ENCODE data around the gene SREK1.
"Not testable (repeated sequence)": the region's sequence is repeated elsewhere in the genome, so short reads cannot be mapped to it uniquely, and the experiment has no call there.

SREK1 gene

DNA sequence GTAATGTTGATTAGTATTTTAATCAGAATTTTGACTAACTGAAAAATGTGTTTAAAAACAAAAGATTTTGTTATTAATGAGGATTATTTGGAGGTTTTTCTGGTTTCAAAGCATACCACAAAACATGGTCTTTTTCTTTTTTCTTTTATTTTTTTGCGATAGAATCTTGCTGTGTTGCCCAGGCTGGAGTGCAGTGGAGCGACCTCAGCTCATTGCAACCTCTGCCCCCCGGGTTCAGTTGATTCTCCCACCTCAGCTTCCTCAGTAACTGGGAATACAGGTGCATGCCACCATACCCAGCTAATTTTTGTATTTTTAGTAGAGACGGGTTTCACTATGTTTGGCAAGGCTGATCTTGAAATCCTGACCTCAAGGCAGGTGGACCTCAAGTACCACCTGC lies 24.1 kb downstream of the SREK1 start:
- DNase-seq = no peak

DNA sequence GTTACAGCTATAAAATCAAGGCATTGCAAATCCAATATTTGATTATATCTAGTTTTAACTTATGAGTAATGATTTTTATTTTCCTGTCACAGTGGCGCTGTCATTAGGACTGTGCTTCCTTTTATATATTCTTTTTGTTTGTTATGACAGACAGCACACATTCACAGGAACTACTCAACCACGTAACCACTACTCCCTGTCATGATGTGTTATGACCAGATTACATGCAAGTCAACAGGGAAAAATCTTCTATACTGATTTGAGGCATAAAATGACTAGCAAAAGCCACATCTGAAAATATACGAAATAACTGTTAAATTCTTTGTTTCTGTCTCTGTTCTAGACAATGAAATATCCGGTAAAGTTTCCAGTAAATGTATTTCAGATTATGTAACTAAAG lies 25.4 kb downstream of the SREK1 start:
- peak in 1 of 2 donors; percentile 65 for DNase-seq

DNA sequence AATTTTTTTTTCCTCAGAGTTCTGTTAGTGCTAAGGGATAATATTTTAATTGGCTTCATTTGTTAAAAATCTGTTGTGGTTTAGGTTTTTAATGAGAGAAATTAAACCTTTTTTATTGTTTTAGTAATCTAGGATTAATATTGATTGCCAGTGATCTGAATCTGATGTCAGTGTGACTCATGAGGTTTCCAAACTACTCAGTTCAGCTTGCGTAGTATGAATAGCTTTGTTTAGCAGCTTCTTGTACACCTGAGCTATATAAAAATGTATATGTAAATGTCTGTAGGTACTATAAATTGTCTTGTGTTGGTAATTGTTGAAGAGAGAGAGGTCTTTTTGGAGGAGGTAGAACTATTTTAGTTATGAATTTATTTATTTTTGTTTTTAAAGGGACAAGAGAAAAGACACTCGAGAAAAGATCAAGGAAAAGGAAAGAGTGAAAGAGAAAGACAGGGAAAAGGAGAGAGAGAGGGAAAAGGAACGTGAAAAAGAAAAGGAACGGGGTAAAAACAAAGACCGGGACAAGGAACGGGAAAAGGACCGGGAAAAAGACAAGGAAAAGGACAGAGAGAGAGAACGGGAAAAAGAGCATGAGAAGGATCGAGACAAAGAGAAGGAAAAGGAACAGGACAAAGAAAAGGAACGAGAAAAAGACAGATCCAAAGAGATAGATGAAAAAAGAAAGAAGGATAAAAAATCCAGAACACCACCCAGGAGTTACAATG lies 26.3 kb downstream of the SREK1 start:
- no peak for DNase-seq

DNA sequence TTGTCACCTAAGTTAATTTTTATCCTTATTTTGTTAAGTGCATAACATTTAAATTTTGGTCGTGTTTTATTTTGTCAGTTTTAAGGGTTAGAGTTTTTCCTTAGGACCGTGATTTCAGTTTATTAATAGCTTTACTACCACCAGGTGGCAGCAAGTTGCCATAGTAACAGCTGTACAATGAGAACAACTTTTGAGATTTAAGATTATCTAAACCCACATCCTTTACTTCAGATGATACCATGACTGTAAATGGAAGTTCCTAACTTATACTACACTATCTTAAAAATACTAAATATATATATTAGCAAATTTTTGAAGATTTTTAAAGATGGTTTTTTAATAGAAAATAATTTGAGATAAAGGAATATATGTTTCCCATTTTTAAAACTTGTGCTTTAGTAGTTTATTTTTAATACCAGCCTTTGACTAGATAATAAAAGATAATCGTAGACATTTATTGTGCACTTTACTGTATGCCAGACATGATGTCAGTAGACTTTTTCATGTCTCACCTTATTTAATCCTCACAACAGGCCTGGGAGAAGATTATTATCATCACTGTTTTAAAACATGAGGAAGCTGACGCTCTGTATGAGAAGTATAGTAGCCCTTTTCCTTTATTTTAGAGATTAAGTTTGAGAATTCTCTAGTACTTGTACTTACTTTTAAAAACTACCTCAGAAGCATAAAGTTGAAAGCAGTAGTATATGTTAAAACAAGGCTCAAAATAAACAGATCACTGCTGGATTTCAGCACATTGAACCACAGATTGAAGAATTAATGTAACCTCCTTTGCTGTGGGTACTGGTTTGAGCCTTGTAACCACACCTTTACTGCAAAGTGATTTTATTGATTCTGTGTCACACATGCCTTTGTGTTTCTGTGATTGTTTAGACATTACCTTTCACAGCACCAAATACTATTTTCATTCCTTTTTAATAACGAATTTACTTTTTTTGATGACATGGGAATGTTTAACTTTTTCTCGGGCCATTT lies 27.5 kb downstream of the SREK1 start:
- peak; percentile 62 to 84 for DNase-seq

DNA sequence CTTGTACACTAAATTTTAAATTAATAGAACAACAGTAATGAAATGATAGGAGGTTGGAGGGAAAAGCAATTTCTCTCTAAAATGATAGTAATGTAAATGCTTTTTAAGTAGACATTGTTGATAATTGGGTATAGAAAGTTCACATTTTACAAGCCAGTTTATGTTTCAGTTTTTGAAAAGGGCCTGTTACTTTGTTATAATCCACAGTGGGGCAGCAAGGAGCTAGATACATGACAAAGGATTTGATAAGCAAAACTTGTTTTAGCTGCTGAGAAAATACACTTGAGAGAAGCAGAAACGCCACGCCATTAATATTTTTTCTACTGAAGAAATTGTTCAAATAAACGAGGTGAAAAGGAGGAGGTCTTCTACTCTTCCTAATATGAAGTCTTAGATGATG lies 30.2 kb downstream of the SREK1 start:
- DNase-seq = no peak

DNA sequence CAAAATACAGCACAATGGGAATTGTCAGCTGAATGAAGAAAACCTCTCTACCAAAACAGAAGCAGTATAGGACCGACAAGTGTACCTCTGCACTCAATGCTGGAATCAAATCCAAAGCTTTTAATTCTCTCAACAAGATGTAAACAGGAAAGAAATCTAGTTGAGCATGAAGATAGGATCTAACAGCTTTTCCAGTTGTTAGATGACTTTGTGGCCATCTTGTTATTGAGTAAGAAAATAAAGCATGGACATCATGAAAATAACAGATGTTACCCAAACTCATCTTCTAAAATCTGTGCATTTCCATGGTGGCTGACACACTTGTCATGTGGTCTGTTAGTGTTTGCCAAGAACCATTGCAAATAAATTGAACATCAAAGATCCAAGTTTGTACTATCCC lies 34.7 kb downstream of the SREK1 start:
- DNase-seq = no peak

DNA sequence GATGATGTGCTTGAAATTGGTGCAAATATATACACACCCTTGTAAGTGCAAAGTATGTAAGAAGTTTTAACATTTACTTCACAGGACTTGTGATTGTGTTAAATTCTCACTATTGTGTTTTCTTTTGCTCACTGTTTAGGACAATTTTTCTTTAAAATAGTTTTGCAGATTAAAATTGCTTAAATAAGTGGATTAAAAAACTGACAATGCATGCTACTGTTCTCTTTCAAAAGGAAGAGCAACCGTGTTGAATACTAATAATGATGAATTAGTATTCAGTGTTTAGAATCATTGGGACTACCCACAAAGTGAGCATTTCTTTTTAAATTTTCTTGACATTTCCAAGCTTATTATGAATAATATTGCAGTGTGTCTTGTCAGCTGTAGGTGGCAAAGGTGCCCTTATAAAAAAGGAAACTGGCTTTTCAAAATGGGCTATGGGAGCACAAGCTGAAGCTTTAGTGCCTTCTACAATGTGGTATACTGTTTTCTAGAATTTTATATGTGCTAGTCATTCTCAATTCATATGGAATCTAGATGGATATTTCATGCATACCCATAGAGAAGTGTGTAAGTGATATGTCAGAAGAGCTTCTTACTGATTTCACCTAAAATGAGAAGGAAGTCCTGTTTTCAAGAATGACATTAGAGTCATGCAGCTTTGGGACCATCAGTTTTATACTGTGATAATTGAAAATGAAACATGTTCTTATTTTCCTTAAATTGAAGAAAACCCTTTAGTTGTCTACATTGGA lies 35.4 kb downstream of the SREK1 start:
- DNase-seq = no peak

DNA sequence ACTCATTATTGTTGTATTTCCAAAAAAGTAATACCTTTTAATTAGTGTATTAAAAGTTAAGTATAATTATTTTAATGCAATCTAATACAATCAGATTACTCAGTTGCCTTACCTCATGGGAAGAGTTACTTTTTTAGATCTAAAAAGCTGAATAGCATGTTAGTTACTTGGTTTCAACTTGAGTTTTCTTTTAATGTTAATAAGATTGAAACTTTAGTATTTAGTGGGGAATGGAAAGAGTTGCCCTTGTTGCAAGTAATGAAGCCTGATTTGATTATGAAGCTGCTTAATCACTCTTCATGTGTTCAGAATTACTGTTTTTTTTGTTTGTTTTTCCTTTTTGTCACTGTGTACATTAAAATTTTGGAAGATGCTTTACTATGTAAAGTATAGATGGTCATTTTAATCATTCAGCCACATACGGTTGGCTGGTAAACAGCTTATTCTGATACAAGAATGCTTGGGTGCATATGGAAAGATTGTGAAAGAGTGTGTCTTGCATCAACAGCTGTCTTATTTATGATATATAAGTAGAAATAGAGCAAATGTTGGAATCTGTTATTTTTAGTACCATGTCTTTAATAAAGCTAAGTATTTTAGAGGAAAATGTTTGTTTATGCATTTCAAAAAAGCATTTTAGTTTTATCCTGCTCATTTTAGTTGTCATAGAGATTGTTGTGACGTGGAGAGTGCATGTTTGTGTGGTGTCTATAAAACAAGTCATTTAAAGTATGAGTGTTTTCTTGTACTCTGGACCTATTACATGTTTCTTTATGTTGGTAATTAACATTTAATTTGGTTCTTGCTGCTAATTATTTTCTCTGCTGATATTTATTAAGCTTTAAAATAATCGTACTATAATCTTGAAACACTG lies 36.4 kb downstream of the SREK1 start:
- DNase-seq = no peak

DNA sequence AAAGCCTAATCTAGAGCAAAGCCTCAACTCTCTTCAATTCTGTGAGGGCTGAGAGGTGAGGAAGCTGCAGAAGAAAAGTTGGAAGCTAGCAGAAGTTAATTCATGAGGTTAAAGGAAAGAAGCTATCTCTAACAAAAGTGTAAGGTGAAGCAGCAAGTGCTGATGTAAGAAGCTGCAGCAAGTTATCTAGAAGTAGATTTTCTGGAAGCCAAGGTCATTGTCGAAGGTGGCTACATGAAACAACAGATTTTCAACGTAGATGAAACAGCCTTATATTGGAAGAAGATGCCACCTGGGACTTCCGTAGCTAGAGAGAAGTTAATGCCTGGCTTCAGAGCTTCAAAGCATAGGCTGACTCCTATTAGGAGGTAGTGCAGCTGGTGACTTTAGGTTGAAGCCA lies 42.0 kb downstream of the SREK1 start:
- DNase-seq = no peak

DNA sequence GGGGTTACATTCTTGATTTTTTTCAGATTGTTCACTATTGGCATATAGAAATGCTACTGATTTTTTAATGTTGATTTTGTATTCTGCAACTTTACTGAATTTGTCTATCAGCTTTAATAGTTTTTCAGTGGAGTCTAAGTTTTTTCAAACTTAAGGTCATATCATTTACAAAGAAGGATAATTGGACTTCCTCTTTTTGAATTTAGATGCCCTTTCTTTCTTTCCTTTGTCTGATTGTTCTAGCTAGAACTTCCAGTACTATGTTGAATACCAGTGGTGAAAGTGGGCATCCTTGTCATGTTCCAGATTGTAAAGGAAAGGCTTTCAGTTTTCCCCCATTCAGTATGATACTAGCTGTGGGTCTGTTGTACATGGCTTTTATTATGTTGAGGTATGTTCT lies 49.3 kb downstream of the SREK1 start:
- DNase-seq = no peak

DNA sequence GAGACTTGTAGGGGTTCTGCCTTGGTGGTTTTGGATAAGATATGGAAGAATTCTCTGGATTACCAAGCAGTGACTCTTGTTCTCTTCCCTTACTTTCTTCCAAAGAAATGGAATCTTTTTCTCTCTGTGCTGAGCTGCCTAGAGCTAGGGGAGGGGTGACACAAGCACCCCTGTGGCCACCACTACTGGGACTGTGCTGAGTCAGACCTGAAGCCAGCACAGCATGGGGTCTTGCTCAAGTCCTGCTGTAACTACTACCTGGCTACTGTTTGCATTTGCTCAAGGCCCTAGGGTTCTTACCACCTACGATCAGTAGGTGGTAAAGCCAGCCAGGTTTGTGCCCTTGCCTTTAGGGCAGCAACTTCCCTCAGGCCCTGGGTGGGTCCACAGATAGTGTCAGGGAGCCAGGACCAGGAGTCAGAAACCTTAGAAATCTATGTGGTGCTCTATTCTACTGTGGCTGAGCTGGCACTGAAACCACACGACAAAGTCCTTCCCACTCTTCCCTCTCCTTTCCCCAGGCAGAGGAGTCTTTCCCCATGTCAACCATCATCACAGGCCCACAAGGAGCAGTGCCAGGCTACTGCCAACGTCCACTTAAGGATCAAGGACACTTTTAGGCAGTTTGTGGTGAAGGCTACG lies 53.8 kb downstream of the SREK1 start:
- no peak for DNase-seq

DNA sequence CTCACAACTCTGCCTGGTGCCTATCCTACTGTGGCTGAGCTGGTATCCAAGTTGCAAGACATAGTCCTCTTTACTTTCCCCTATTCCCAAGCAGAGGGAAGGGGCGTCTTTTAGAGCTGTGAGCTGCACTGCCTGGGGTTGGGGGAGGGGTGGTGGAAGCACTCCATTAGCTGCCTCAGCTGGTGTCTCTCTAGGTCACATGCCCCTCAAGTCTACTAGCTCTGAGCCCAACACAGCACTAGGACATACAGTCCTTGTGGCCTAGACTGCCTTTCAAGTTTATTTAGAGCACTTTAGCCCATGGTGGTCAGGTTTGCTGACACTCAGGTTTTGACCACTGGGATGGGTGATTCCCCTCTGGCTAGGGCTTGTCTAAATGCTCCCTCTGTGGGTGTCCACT lies 54.7 kb downstream of the SREK1 start:
- no peak for DNase-seq

DNA sequence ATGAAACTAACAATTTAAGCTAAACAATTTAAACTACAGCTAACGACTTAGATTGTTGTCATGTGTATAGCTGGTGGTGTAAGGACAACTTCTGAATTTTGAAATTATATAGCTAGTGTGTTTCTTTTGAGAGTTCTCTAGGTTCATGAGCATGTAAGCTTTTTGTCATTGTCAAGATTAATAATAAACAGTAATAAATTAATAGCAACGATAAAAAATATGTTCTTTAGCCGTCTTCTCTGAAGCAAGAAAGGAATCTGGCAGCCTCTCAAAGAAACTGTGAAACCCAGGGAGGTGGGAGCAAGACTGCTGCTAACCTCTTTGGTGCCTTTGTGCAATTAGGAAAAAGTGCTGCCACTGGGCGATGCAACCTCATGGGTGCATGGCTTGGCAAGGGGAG lies 59.4 kb downstream of the SREK1 start:
- no peak for DNase-seq

DNA sequence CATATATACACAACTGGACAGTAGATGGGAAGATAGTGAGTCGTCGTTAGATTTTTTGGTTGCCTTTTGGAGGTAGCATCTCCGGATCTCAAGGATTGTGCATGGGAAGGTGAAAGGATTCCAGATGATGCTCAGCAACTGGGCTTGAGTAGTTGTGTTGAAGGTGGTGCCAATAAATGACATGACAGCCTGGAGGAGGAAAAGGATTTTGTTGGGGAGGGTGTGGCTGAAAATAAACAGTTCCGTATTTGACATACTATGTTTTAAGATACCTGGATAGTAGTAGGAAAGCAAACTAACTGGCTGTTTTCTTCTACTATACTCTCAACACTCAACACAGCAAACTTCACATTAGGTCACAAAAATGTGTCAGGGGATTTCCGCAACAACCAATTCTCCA lies 62.4 kb downstream of the SREK1 start:
- DNase-seq = no peak

DNA sequence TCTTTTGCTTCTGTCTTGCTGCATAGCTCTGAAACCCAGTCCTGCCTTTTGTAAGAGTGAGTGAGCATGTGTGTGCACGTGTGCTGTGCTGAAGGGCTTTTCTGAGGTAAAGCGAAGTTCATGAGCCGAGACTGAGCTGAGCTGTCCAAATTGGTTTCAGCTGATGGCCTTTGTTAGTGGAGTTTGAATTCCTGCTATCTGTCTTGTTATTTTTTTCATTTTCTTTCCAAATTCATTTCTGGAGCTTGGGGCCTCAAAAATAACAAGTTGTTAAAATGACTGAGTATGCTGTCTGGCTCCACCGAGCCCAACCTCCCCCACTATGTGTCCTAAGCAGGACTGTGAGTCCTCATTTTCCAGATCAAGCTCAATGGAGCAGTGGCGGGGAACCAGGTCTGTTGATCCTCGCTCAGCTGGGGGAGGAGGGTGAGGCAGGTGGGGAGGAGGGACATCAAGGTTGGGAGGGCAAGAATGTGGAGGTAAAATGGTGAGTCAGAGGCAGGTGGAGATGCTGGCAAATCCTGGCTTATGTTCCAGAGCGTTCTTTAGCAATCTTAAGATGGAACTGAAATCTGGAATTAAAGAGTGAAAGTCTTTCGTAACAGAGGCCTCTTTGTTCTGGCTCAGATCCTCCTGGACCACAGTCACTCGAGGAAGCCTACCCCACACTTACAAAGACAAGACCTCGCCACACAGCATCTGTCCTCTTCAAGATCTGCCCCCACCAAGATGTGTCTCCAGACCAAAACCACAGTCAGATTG lies 63.9 kb downstream of the SREK1 start:
- DNase-seq = no peak

DNA sequence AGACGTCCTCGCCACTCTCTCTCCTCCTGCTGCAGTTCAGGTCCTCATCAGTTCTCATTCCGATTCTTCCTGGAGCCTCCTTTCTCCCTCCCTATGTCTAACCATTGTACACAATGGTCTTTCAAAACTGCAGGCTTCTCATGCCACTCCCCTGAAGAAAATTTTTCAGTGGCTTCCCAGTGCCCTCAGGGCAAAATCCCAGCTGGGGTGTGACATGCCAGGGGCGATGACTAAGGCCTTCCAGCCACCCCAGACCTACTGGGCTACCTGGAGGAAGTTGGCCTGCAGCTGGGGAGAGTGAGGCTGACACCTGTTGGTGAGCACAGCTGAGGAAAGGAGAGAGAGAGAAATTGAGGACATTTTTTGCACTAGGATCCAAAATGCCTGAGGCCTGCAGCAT lies 65.2 kb downstream of the SREK1 start:
- DNase-seq = no peak

DNA sequence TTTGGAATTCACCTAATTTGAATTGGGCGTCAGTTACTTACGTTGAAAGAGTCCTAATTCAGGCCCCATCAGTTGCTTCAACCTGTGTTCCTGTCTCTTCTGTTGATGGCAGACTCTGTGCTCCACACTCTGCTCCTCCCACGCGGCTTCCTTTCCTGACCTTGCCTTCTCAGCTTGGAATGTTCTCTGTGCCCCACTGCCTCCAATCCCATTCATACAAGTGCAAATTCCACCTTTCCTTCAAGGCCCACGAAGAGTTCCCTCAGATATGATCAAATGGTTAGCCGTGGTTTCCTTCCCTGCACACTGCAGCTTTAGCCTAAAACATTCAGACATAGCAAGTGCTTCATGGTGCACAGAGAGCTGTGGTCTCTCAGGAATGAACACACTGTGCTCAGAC lies 65.7 kb downstream of the SREK1 start:
- no peak for DNase-seq

DNA sequence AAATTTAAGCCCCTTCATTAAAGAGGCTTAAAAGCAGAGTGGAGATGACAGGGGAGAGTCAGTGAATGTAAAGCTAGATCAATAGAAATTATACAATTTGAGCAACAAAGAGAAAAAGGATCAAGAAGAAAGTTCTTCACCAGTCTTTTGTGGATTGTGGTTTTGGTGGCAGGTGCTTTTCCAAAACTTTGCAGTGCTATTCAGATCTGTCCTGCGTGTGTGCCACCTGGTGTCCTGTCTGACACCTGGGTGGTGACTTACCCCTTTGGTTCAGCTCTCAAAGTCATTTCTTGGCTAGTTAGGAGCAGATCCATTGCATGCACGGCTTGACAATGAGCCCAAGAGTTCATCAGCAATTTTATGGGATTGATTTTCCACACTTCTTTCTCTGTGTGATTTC lies 69.4 kb downstream of the SREK1 start:
- no peak for DNase-seq

DNA sequence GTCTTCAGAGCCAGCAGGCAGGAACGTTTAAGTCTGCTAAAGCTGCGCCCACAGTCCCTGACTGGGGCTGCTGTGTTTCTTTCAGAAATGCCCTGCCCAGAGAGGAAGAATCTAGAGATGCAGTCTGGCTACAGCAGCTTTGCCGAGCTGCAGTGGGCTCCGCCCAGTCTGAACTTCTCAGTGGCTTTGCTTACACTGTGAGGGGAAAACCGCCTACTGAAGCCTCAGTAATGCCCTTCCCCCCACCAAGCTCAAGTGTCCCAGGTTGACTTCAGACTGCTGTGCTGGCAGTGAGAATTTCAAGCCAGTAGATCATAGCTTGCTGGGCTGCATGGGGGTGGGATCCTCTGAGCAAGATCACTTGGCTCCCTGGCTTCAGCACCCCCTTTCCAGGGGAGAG lies 78.4 kb downstream of the SREK1 start:
- DNase-seq = no peak

DNA sequence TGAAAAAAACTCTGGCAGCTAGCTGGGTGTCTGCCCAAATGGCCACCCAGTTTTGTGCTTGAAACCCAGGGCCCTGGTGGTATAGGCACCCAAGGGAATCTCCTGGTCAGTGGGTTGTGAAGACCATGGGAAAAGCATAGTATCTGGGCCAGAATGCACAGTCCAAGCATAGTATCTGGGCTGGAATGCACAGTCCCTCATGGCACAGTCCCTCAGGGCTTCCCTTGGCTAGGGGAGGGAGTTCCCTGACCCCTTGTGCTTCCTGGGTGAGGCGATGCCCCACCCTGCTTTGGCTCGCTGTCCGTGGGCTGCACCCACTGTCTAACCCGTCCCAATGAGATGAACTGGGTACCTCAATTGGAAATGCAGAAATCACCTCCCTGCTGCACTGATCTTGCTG lies 78.8 kb downstream of the SREK1 start:
- DNase-seq = not testable (repeated sequence)

DNA sequence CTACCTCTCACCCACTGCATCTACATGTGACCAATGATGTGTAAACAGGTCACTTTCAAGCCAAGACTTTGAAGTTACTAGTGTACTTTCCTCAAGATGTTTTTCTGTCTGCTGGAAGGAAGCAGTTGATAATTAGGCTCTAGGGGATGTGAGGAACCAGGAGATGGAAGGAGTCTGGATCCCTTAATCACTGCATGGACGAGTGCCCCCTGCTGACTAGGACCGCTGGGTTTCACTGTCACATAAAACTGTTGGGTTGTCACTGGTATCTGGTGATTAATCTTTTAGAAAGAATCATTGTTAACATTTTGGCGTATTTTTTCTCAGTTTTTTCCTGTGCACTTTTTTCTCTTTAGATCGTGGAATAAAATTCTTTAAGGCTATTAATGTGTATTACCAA lies 79.5 kb downstream of the SREK1 start:
- no peak for DNase-seq

All from CD4-positive, alpha-beta T cell treated with Interleukin-4 for 1 hour (primary cell).